Body of pancreas (tissue), 4 donors: Measurements from ENCODE around the gene ANKRD34B. TPM values are rescaled to one million over a fixed set of nuclear protein-coding genes. Genes with fewer than 3 reads are reported as not detected.

ENCODE experiments used
- ATAC-seq: fragments of 150-250 bp; one replicate; pipeline ENCODE4 v1.9.1; 2016
- DNase-seq, 4 donors: peaks; one replicate each; pipeline ENCODE4 v3.0.0-alpha.2; 2019
- H3K27ac ChIP-seq, 4 donors: fragments of 200-600 bp; sonication (generic); 1 replicate in 3 of 4; 2 replicates in 1 of 4; pipeline versions ENCODE4 v1.5.1 to v1.6.1; 2016 to 2019; ENCODE audit warnings: mild to moderate bottlenecking in 1 of 4, mixed read lengths in 1 of 4, moderate library complexity in 1 of 4
- H3K27me3 ChIP-seq, 2 donors: fragments of 200-600 bp; sonication (generic); one replicate each; pipeline ENCODE4 v1.6.0; 2016; ENCODE audit warnings: mild to moderate bottlenecking in 1 of 2
- H3K36me3 ChIP-seq, 2 donors: fragments of 200-600 bp; sonication (generic); replicated peaks in 1 of 2; 2 replicates each; pipeline ENCODE4 v1.5.1; 2016; ENCODE audit warnings: low read depth in 2 of 2; ENCODE audit not compliant: insufficient read depth in 1 of 2
- H3K4me1 ChIP-seq: fragments of 200-600 bp; sonication (generic); one replicate; pipeline ENCODE4 v1.6.0; 2016
- H3K4me3 ChIP-seq, 2 donors: fragments of 200-600 bp; sonication (generic); 1 replicate in 1 of 2; 2 replicates in 1 of 2; pipeline ENCODE4 v1.5.1; 2016 to 2019
- H3K9me3 ChIP-seq, 3 donors: fragments of 200-600 bp; sonication (generic); 1 replicate in 2 of 3; 2 replicates in 1 of 3; pipeline ENCODE4 v1.5.1; 2016
- POLR2A ChIP-seq, 3 donors: fragments of 450-650 bp; IDR thresholded peaks; one replicate each; pipeline ENCODE4 v1.6.1; 2016; ENCODE audit warnings: antibody characterized with exemption in 3 of 3, mild to moderate bottlenecking in 2 of 3
- WGBS, 2 donors: methylation state at CpG; one replicate each; pipeline ENCODE4 v1.1.5; 2017; 5-methylcytosine and 5-hydroxymethylcytosine counted together
- intact Hi-C: fragments of 100-400 bp; cut with DNase I; formaldehyde crosslinking; loops from one replicate; pipeline ENCODE4 v1.15.1; 2023
- total RNA-seq, 2 donors: library from RNA; depleted of rRNA; stranded (reverse); fragments of >200 nt; gene quantifications; one replicate each; pipeline ENCODE4 v1.1.0, GENCODE V29; 2016
- TF ChIP-seq, protein P1 (sequence below), 7 experiments: fragments of 450-650 bp in 4 of 7; fragments of 200-600 bp in 3 of 7; sonication (generic) in 3 of 7; IDR thresholded peaks; one replicate each; pipeline ENCODE4 v1.5.1; 2016 to 2019; ENCODE audit warnings: antibody characterized with exemption in 7 of 7

The ANKRD34B gene
- total RNA-seq, 2 donors from 2014 or later = not detected

DNA sequence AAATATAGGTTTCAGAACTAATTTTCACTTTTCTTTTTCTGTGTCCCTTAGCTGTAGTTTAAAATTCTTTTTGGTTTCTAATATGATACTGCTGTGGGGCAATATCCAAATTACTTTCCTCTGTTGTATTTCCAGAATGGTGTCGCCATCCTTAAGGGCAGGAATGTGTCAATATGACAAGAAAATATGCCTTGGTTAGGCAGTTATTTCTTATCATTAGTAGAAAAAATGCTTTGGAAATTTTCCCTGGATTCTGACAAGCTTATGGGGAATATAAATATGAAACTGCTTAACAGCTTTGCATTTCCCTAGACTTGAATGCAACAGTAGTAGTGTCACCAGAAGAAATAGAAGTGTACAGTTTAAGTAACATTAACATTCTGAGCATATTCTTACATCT, 29.4 kb downstream of the ANKRD34B start:
- no peak overlapping the region for H3K27ac ChIP-seq
- H3K4me1 ChIP-seq = no peaks in the 10 kb centered on the region
- 80 to 87% methylated on average over 1 of the region's 1 CpG for WGBS, 2 donors
- no peaks in the 10 kb centered on the region for H3K27me3 ChIP-seq
- TF ChIP-seq POLR2A (IDR thresholded peaks at IDR 0.05) = no peak
- TF ChIP-seq, protein P1, sequence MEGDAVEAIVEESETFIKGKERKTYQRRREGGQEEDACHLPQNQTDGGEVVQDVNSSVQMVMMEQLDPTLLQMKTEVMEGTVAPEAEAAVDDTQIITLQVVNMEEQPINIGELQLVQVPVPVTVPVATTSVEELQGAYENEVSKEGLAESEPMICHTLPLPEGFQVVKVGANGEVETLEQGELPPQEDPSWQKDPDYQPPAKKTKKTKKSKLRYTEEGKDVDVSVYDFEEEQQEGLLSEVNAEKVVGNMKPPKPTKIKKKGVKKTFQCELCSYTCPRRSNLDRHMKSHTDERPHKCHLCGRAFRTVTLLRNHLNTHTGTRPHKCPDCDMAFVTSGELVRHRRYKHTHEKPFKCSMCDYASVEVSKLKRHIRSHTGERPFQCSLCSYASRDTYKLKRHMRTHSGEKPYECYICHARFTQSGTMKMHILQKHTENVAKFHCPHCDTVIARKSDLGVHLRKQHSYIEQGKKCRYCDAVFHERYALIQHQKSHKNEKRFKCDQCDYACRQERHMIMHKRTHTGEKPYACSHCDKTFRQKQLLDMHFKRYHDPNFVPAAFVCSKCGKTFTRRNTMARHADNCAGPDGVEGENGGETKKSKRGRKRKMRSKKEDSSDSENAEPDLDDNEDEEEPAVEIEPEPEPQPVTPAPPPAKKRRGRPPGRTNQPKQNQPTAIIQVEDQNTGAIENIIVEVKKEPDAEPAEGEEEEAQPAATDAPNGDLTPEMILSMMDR (IDR thresholded peaks at IDR 0.05) = no peak
- no peaks in the 10 kb centered on the region for H3K36me3 ChIP-seq
- no peak overlapping the region for H3K4me3 ChIP-seq
- intact Hi-C loops = no loop called here
- DNase-seq (no peak), ATAC-seq (no peak)
- H3K9me3 ChIP-seq = no peaks in the 10 kb centered on the region

DNA sequence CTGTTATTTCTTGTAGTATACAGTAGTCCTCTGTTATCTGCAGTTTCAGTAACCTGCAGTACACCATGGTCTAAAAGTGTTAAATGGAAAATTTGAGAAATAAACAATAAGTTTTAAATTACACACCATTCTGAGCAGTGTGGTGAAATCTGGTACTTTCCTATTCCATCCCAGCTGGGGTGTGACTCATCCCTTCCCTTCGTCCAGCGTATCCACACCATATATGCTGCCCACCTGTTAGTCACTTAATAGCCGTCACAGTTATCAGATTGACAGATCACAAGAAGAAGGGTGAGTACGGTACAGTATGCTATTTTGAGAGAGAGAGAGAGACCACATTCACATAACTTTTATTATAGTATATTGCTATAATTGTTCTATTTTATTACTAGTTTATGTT, 53.3 kb downstream of the ANKRD34B start:
- 80 to 87% methylated on average over 4 of the region's 4 CpGs for WGBS, 2 donors
- no peaks in the 10 kb centered on the region for H3K4me1 ChIP-seq
- H3K27ac ChIP-seq = no peak overlapping the region
- no peak overlapping the region for H3K4me3 ChIP-seq
- TF ChIP-seq POLR2A (IDR thresholded peaks at IDR 0.05) = no peak
- TF ChIP-seq, protein P1 (IDR thresholded peaks at IDR 0.05) = no peak
- ATAC-seq = no peak
- peaks cover 0 to 2% of the 10 kb centered on the region in 2 donors for H3K36me3 ChIP-seq
- H3K27me3 ChIP-seq = no peaks in the 10 kb centered on the region
- intact Hi-C loops = no loop called here
- no peaks in the 10 kb centered on the region for H3K9me3 ChIP-seq
- DNase-seq = no peak

DNA sequence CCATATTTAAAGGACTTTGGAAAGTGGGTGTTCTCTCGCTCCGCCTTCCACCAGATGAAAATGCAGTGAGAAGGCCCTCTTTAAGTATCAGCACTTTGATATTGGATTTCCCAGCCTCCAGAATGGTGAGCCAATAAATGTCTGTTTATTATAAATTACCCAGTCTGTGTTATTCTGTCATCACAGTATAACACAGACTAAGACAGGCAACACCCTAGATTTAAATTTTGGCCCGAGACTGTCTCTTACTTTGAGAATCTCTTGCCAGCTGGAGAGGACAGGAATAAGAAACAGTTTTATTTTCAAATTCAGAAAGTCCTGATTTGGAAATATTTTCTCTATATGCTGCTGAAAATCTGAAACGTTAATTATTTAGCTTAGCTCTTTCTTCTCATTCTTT, 60.7 kb downstream of the ANKRD34B start:
- ATAC-seq = no peak
- peaks cover 0 to 2% of the 10 kb centered on the region in 2 donors for H3K36me3 ChIP-seq
- WGBS, 2 donors = 80 to 89% methylated on average over 4 of the region's 4 CpGs

DNA sequence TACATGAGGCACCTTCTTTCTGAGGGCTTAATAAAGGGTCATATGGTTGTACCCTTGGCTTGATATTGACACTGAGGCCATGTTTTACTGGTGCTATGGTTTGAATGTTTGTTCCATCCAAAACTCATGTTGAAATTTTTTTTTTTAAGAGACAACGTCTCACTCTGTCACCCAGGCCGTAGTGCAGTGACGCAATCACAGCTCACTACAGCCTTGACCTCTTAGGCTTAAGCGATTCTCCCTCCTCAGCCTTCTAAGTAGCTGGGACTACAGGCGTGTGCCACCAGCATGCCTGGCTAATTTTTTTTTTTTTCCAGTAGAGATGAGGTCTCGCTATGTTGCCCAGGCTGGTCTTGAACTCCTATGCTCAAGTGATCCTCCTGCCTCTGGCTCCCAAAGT, 61.2 kb downstream of the ANKRD34B start:
- Histone ChIP-seq H3K36me3 (peaks cover 0 to 2% of the 10 kb centered on the region in 2 donors), H3K27me3 (no peaks in the 10 kb centered on the region), H3K4me1 (no peaks in the 10 kb centered on the region), H3K27ac (no peak overlapping the region), H3K9me3 (no peaks in the 10 kb centered on the region), H3K4me3 (no peak overlapping the region)
- TF ChIP-seq, protein P1 (IDR thresholded peaks at IDR 0.05) = no peak
- TF ChIP-seq POLR2A (IDR thresholded peaks at IDR 0.05) = no peak
- intact Hi-C loops = no loop called here
- no peak for ATAC-seq
- no peak for DNase-seq
- WGBS, 2 donors = 85 to 90% methylated on average over 6 of the region's 6 CpGs

More for the DNA sequence above, 60.7 kb downstream of the ANKRD34B start:
- no peaks in the 10 kb centered on the region for H3K9me3 ChIP-seq
- no peaks in the 10 kb centered on the region for H3K4me1 ChIP-seq
- H3K27me3 ChIP-seq = no peaks in the 10 kb centered on the region
- no peak for DNase-seq
- intact Hi-C loops = no loop called here
- TF ChIP-seq POLR2A (IDR thresholded peaks at IDR 0.05) = no peak
- TF ChIP-seq, protein P1 (IDR thresholded peaks at IDR 0.05) = no peak
- no peak overlapping the region for H3K27ac ChIP-seq
- no peak overlapping the region for H3K4me3 ChIP-seq

DNA sequence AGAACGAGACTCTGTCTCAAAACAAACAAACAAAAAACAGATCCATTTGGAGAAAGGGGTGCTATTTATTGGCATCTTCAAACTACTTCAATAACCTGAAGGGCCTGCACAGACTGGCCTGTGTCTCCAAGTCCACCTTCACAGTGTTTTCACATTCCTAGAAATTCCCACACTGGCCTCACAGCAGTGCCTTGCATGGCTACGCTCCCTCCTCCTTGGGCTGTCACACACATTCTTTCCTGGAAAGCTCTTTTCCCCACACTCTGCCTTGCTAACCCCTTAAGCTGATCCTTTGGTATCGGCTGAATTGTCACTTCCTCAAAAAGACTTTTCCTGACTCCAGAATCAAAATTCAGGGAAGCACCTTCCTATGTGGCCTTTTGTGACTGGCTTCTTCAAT, 62.4 kb downstream of the ANKRD34B start:
- Histone ChIP-seq H3K27me3 (no peaks in the 10 kb centered on the region), H3K9me3 (no peaks in the 10 kb centered on the region), H3K4me3 (no peak overlapping the region), H3K27ac (no peak overlapping the region), H3K36me3 (no peaks in the 10 kb centered on the region), H3K4me1 (no peaks in the 10 kb centered on the region)
- intact Hi-C loops = no loop called here
- ATAC-seq (no peak), DNase-seq (no peak)
- WGBS, 2 donors = 88 to 97% methylated on average over 3 of the region's 3 CpGs
- TF ChIP-seq, protein P1 (IDR thresholded peaks at IDR 0.05) = no peak
- TF ChIP-seq POLR2A (IDR thresholded peaks at IDR 0.05) = no peak
